Panc1 (cell line): ENCODE measurements around the gene MYO3B. TPM values are rescaled to one million over a fixed set of nuclear protein-coding genes. Genes with fewer than 3 reads are reported as not detected.

Experiments
- ATAC-seq: fragments of 200-7000 bp; cut with Tn5 transposase; 2 replicates; pipeline ENCODE4 v1.9.1; 2020; ENCODE audit warnings: mild to moderate bottlenecking, moderate library complexity
- BruUV-seq: library from RNA; stranded (reverse); fragments of 400-500 nt; replicated peaks from 2 replicates; lab custom pipeline; 2021; lab: Mats Ljungman, UMichigan
- CTCF ChIA-PET: fragments of 300-600 bp; sonication (Branson Sonifier 250); formaldehyde crosslinking; loops from one replicate; lab custom pipeline; 2022; ENCODE audit warnings: antibody characterized with exemption; lab: Charles Lee
- POLR2A ChIA-PET: fragments of 300-600 bp; sonication (Branson Sonifier 250); formaldehyde crosslinking; loops from one replicate; lab custom pipeline; 2022; ENCODE audit warnings: antibody characterized with exemption; lab: Charles Lee
- DNase-seq: peaks from one replicate; pipeline ENCODE4 v3.0.0-alpha.2; 2010; ENCODE audit warnings: low read depth, low spot score
- H3K27ac ChIP-seq: 2 replicates; pipeline ENCODE4 v1.5.1; 2011; ENCODE audit warnings: mild to moderate bottlenecking, low read length, inconsistent platforms
- H3K27me3 ChIP-seq: fragments of 200-500 bp; sonication (Bioruptor generic); 2 replicates; pipeline ENCODE4 v1.6.0; 2014; ENCODE audit warnings: low read length, inconsistent platforms; ENCODE audit not compliant: control insufficient read depth, insufficient read depth
- H3K36me3 ChIP-seq: fragments of 200-500 bp; sonication (Bioruptor generic); 2 replicates; pipeline ENCODE4 v1.5.1; 2014; ENCODE audit warnings: inconsistent platforms, mild to moderate bottlenecking, low read length, moderate library complexity; ENCODE audit not compliant: control insufficient read depth, insufficient read depth
- H3K4me1 ChIP-seq: 2 replicates; pipeline ENCODE4 v1.5.1; 2011; ENCODE audit warnings: inconsistent platforms, mild to moderate bottlenecking, low read length, moderate library complexity; ENCODE audit not compliant: control insufficient read depth, insufficient read depth
- H3K4me3 ChIP-seq, 2 experiments: 2 replicates each; pipeline ENCODE4 v1.5.1; 2011 to 2012; ENCODE audit warnings: low read depth in 2 of 2, low read length in 2 of 2, mild to moderate bottlenecking in 2 of 2, inconsistent platforms in 1 of 2, moderate library complexity in 1 of 2
- H3K9me3 ChIP-seq: fragments of 200-500 bp; sonication (Bioruptor generic); 2 replicates; pipeline ENCODE4 v1.5.1; 2014; ENCODE audit warnings: low read depth, mild to moderate bottlenecking, inconsistent platforms, low read length, moderate library complexity; ENCODE audit not compliant: control insufficient read depth, insufficient read depth
- POLR2AphosphoS5 ChIP-seq: IDR thresholded peaks from 2 replicates; pipeline ENCODE4 v1.6.1; 2012; ENCODE audit warnings: mild to moderate bottlenecking, low read depth, low read length, moderate library complexity
- SIN3A ChIP-seq: IDR thresholded peaks from 2 replicates; pipeline ENCODE4 v1.6.1; 2012; ENCODE audit warnings: low read depth, mild to moderate bottlenecking, low read length, moderate library complexity, borderline replicate concordance; ENCODE audit not compliant: insufficient read depth
- TCF7L2 ChIP-seq: IDR thresholded peaks from 2 replicates; pipeline ENCODE4 v1.6.1; 2011; ENCODE audit warnings: mild to moderate bottlenecking, low read depth, low read length, inconsistent platforms
- in situ Hi-C: cut with HindIII; loops from 2 replicates; pipeline ENCODE4 v1.10.0; 2016; ENCODE audit warnings: low sequenced_read_pairs, low pct_unique_long_range_greater_than_20kb
- intact Hi-C: fragments of 100-400 bp; cut with micrococcal nuclease; formaldehyde crosslinking; loops from one replicate; pipeline ENCODE4 v1.10.0; 2022; ENCODE audit not compliant: unreplicated experiment
- total RNA-seq: library from RNA; stranded (reverse); gene quantifications from one replicate; pipeline ENCODE4 v1.2.1, GENCODE V29; 2021; ENCODE audit not compliant: unreplicated experiment
- TF ChIP-seq, protein P1 (sequence below): fragments of 450-650 bp; IDR thresholded peaks from 2 replicates; pipeline ENCODE4 v1.5.1; 2017; ENCODE audit warnings: mild to moderate bottlenecking
- TF ChIP-seq, protein P2 (sequence below), 2 experiments: IDR thresholded peaks; 2 replicates each; pipeline ENCODE4 v1.6.1; 2011 to 2012; ENCODE audit warnings: low read depth in 2 of 2, control low read depth in 1 of 2, low read length in 1 of 2, mild to moderate bottlenecking in 1 of 2, moderate library complexity in 1 of 2; ENCODE audit not compliant: insufficient read depth in 1 of 2

Gene MYO3B
- total RNA-seq, 1 experiment from 2014 or later: 0.05 TPM

DNA sequence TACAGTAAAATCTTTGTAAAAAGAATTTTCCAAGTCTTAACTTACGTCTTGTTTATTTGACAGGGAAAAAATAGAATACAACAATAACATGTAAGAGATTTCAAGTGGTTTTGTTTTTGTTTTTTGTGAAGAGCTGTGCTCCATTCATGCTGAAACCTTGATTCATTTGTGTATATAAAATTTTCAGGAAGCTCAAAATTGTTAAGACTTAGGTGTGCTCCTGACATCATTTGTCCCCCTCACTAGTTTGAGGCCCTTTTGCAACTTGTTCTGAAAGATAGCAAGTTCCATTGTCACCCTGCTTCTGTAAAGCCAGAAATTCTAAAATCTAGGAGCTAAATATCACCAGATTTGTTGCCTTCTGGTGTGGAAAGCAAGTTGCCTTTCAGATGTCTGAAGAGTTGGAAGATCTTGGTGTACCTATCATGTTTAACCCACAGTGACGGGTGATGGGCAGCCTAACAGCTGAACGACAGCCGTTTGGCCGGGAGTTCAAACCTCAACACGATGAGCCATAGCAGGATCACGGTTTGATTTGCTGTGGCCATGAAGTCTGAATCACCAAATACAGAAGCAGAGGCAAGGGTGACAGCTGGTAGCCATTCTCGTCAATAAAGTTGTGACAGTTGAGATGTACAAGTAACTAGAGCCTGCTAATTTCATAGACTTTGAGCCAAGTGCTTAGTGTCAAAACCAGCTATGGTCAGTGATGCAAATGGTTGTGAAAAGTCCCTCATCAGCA, 331.7 kb downstream of the MYO3B start:
- Histone ChIP-seq H3K4me1 (no peaks in the 10 kb centered on the region), H3K4me3 (no peak overlapping the region), H3K27ac (no peak overlapping the region), H3K9me3 (no peaks in the 10 kb centered on the region), H3K27me3 (0 out of 2 replicates have a peak, but pooled peaks cover 4% of the 10 kb centered on the region), H3K36me3 (no peaks in the 10 kb centered on the region)
- in situ Hi-C loops: no loop called here
- intact Hi-C loops: no loop called here
- ATAC-seq: no peak
- CTCF ChIA-PET: no interaction called here
- no TSS peak for BruUV-seq
- DNase-seq: no peak
- TF ChIP-seq POLR2AphosphoS5: no peak
- TF ChIP-seq, protein P1, sequence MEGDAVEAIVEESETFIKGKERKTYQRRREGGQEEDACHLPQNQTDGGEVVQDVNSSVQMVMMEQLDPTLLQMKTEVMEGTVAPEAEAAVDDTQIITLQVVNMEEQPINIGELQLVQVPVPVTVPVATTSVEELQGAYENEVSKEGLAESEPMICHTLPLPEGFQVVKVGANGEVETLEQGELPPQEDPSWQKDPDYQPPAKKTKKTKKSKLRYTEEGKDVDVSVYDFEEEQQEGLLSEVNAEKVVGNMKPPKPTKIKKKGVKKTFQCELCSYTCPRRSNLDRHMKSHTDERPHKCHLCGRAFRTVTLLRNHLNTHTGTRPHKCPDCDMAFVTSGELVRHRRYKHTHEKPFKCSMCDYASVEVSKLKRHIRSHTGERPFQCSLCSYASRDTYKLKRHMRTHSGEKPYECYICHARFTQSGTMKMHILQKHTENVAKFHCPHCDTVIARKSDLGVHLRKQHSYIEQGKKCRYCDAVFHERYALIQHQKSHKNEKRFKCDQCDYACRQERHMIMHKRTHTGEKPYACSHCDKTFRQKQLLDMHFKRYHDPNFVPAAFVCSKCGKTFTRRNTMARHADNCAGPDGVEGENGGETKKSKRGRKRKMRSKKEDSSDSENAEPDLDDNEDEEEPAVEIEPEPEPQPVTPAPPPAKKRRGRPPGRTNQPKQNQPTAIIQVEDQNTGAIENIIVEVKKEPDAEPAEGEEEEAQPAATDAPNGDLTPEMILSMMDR: no peak
- TF ChIP-seq TCF7L2: no peak
- TF ChIP-seq, protein P2, sequence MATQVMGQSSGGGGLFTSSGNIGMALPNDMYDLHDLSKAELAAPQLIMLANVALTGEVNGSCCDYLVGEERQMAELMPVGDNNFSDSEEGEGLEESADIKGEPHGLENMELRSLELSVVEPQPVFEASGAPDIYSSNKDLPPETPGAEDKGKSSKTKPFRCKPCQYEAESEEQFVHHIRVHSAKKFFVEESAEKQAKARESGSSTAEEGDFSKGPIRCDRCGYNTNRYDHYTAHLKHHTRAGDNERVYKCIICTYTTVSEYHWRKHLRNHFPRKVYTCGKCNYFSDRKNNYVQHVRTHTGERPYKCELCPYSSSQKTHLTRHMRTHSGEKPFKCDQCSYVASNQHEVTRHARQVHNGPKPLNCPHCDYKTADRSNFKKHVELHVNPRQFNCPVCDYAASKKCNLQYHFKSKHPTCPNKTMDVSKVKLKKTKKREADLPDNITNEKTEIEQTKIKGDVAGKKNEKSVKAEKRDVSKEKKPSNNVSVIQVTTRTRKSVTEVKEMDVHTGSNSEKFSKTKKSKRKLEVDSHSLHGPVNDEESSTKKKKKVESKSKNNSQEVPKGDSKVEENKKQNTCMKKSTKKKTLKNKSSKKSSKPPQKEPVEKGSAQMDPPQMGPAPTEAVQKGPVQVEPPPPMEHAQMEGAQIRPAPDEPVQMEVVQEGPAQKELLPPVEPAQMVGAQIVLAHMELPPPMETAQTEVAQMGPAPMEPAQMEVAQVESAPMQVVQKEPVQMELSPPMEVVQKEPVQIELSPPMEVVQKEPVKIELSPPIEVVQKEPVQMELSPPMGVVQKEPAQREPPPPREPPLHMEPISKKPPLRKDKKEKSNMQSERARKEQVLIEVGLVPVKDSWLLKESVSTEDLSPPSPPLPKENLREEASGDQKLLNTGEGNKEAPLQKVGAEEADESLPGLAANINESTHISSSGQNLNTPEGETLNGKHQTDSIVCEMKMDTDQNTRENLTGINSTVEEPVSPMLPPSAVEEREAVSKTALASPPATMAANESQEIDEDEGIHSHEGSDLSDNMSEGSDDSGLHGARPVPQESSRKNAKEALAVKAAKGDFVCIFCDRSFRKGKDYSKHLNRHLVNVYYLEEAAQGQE (IDR thresholded peaks at IDR 0.05; ENCODE audit: insufficient read depth in 1 of 2, low read depth in 2 of 2, low read length in 1 of 2): no peak
- TF ChIP-seq SIN3A: no peak
- POLR2A ChIA-PET: no interaction called here

DNA sequence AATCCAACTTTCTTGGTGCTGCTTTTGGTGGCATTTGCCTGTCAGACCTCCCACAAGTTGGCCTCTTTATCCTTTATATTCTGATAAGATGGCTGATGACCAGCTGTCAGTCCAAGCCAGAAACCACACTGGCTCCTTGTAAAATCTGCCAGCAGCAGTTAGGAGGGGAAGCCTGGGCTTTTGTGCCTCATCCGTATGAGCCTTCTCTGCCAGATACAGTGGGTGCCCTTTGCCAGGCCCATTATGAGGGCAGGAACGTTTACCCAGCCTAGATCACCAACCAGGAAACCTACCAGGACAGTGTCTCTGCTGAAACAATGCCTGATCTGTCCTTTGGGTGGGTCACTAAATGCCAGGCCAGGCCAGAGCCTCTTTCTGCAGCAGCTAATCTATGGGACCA, 334.3 kb downstream of the MYO3B start:
- no TSS peak for BruUV-seq
- DNase-seq: no peak
- ChIA-PET POLR2A (no interaction called here), CTCF (no interaction called here)
- Histone ChIP-seq H3K36me3 (no peaks in the 10 kb centered on the region), H3K4me1 (no peaks in the 10 kb centered on the region), H3K9me3 (no peaks in the 10 kb centered on the region), H3K4me3 (no peak overlapping the region), H3K27me3 (peaks cover 9% of the 10 kb centered on the region; the same call in 1 of the 2 replicates), H3K27ac (no peak overlapping the region)
- no peak for ATAC-seq
- intact Hi-C loops (no loop called here), in situ Hi-C loops (no loop called here)
- TF ChIP-seq TCF7L2 (no peak), SIN3A (no peak), POLR2AphosphoS5 (no peak)
- TF ChIP-seq, protein P2 (IDR thresholded peaks at IDR 0.05; ENCODE audit: insufficient read depth in 1 of 2, low read depth in 2 of 2, low read length in 1 of 2): no peak
- TF ChIP-seq, protein P1: no peak
